ENCODE measurements around the gene DMKN.

Gene DMKN

DNA sequence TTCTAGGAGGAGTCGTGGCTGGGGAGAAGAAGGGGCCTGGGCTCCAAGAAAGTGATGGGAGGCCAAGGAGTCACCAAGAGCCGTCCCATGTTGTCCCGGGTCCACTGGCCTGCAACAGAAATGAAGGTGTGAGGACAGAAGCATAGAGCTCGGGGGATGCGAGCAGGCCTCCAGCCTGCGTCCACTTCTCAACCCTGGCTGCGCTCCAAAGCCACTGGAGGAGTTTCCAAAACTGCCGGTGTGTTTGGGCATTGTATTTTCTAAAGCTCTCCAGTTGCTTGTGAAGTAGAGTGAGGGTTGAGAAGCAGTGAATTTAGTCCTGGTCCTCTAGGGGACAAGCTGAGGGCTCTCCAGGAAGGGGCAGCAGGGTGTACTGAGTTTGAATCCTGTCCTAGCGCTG is 52.4 kb downstream of the DMKN start:
- no peak for DNase-seq (ENCODE audit: low spot score)

DNA sequence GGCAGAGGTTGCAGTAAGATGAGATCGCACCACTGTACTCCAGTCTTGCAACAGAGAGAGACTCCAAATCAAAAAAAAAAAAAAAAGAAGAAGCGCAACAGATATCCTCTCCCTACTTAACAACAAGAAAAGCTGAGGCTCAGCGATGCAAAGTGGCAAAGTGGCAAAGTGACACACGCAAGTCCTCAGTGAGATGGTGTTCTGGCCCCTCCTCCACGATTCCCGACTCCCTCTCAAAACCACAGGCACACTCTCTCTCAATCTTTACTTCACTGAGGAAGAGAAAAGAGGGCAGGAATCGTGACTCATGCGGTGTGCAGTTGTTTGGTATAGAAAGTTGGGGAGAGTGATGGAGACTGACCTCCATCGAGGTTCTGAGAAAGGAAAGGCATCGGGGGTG is 52.8 kb downstream of the DMKN start:
- no peak for DNase-seq (ENCODE audit: low spot score)

DNA sequence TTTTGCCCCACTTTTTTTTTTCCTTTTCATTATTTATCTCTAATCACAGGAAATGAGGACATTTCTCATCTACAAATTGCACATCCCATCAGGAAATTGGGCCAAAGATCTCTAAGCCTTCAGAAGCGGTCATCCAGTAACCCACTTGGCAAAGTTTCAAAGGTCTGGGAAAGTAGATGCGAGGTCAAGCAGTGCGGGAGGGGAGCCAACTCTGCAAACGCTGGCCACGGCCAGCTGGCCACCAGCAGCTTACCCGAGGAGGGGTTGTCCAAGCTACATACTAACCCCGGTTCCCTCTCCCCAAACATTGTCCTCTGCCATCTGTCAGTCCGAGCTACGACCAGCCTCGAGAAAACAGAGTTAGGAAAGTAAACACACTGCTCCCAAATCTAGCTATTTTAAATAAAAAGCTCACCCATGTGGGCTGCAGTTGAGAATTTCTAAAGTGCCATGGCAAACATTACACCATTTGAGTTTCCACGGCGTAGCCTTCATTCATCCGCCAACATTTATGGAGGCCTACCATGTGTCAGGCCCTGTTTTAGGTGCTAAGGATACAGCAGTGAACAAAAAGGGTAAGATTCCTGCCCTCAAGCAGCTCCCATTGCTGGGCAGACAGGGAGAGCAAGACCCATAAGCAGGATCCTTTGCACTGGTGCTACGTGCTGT is 53.9 kb downstream of the DMKN start:
- DNase-seq (ENCODE audit: low spot score) = no peak

DNA sequence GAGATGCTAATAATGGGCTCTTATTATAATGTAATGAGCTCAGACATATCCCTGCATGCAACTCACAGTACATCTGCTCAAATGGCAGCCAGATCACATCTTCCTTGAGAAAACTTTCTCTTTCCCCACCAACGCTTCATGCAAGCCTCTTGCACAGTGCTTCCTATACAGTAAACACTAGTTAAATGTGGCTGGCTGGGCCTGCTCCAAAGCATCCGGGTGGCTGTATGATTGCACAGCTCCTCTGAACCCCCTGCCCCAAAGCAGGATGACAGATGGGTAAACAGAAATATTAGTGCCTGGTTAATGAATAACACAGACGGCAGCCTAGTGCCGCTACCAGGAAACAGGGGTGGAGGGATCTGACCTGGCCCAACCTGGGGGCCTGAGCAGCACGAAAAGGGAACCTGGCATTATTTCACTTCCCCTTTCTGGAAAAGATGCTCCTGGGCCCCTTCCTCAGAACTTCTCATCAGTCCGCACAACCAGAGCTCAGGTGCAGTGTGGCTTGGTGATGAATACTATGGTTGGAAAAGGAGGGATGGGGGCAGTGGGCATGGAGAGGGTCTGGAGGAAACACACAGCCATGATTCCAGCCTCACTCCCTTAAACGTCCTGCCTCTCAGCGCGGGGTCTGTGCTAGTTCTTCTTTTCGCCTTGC is 54.6 kb downstream of the DMKN start:
- DNase-seq (ENCODE audit: low spot score) = no peak

DNA sequence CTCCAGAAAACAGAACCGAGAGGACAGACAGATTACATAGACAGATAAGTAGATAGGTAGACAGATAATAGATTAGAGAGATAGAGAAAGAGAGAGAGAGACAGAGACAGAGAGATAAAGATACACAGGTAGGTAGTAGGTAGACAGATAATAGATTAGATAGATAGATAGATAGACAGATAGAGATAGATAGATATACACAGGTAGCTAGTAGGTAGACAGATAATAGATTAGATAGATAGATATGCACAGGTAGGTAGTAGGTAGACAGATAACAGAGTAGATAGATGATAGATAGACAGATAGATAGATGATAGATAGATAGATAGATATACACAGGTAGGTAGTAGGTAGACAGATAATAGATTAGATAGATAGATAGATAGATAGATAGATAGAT is 55.3 kb downstream of the DMKN start:
- DNase-seq (ENCODE audit: low spot score) = no peak

DNA sequence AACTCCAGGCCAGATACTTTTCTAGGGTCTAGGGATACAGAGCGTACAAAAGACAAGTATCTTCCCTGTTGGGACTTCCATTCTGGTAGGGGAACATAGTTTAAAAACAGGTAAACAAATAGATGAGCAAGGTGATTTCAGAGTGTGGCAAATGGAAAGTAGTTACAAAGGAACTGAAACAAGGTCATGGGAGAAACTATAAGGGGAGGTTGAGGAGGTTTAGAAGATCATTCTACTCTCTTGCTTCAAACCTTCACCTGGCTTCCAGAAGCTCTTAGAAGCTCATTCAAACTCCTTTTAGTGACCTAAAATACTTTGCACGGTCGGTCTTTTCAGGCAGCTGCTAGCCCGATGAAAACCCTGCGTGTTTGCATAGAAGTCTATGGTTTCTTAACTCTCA is 56.3 kb downstream of the DMKN start:
- DNase-seq (ENCODE audit: low spot score) = no peak

DNA sequence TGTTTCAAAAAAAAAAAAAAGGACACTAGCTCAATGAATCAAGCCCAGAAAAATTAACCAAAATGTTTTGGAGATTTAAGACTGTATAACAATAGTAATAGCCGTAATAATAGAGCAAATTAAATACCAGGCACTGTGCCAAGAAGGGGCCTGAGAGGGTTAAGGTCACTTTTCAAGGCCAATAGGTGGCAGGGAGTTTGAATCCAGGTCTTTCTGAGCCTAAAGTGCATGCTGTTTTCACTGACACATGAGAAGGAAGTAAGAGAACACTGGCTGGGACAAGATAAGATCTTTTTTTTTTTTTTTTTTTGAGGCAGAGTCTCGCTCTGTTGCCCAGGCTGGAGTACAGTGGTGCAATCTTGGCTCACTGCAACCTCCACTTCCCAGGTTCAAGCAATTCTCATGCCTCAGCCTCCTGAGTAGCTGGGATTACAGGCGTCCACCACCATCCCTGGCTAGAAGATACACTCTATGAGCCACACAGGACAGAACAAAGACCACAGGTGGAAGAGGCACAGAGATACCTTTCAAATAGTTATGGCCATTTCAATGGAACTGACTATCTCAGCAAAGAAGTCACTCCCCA is 57.7 kb downstream of the DMKN start:
- no peak for DNase-seq (ENCODE audit: low spot score)

DNA sequence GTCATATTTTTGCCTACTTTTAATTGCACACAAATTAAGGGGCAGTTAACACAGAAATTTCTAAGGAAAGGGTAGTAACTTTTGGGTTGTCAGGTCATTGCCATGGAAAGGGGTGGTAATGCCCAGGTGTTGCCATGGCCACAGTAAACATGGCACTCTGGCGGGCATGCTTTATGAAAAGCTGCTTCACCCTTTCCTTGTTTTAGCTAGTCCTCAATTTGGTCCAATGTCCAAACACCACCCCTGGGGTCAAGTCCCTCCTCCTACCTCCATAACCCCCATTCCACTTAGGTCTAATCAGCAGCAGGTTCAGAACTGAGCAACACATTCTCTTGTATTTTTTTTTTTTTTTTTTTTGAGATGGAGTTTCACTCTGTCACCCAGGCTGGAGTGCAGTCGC is 58.8 kb downstream of the DMKN start:
- DNase-seq (ENCODE audit: low spot score) = no peak

DNA sequence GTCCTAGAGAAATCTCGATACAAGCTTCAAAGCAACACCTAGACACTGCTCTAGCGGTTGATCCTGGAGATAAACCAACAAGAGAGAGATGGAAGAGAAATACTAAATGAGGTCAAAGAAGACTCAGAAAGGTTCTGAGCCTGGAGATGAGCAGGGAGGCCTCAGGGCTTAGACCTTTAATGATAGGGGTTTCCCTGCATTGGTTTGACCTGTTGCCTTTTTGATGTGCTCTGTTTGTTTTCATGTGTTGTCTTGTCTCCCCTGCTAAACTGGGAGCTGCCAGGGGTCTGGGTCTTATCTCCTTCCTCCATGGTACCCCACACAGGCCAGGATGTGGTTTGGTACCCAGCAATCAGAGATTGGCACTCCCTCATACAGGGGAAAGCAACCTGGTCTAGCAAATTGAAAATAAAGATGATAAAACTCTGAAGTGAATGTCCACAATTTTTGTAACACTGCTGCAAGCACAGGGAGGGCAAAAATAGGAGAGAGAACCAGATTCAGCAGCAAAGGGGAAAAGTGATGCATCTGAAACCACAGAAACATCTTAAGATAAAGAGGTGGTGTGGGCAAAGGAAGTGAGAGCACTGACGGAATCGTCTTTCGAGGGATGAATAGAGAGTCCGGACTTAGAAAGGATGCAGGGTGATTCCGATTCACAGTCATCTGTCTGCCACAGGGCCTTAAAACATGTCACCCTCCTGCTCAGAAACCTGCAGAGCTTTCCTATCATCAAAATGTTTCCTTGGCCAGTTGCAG is 61.9 kb downstream of the DMKN start:
- no peak for DNase-seq (ENCODE audit: low spot score)

DNA sequence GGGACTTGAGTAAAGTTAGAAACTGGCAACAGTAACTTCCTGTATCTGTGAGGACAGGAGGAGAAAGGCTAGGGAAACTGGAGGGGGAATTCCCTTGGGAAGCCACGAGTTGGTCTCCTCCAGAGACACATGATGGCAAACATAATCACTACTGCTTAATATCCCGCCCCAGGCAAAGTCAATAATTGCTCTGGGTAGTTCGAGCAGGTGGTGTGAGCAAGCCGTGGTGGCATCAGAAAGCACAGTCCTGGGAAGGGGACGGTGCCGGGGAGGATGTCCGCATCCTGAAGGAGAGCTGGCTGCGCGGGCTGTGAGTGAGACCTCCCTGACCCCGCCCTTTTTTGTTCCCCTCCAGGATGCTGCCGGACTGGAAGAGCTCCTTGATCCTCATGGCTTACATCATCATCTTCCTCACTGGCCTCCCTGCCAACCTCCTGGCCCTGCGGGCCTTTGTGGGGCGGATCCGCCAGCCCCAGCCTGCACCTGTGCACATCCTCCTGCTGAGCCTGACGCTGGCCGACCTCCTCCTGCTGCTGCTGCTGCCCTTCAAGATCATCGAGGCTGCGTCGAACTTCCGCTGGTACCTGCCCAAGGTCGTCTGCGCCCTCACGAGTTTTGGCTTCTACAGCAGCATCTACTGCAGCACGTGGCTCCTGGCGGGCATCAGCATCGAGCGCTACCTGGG is 63.9 kb downstream of the DMKN start:
- DNase-seq (ENCODE audit: low spot score) = no peak

DNA sequence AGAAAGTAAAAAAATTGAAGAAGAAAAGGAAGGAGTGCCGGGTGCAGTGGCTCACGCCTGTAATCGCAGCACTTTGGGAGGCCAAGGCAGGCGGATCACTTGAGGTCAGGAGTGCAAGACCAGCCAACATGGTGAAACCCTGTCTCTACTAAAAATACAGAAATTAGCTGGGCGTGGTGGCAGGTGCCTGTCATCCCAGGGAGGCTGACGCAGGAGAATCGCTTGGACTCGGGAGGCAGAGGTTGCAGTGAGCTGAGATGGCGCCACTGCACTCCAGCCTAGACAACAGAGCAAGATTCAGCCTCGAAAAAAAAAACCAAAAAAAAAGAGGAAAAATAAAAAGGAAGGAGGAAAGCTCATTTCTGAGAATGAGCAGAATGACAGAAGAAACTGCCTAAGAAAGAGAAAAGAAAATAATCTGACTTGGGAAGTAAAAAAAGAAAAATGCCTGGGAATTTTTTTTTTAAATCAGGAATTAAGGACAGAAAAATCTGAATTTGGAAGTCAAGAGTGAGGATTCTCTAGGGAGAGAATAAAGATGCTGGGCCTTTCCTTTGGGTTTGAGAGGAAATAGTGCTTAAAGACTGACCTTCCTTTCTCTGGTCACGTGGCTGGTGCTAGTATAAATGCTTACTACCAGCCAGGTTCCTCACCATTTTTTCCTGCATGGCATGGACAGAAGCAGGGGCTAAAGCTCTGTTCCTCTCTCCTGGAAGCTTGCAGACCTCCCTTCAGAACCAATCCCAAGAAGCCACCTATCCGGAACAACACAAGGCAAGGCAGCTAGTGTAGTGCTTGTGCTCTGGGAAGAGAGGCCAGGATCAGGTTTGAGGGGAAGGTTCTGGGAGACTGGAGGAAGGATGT is 65.6 kb downstream of the DMKN start, which contains the start of gene FFAR2:
TSS of gene FFAR2 (plus strand) at position 652 of the 864 bp plus-strand sequence. CDS start 1,458 bp downstream, outside the sequence.
- DNase-seq (ENCODE audit: low spot score) = no peak

Data from iPS-NIHi11 (cell line).